MCF 10A (cell line): ENCODE data around the gene JMJD7. TPM values are rescaled to one million over a fixed set of nuclear protein-coding genes. Genes with fewer than 3 reads are reported as not detected.

Experiments
- BruUV-seq: library from RNA; stranded (reverse); fragments of 400-500 nt; replicated peaks from 2 replicates; lab custom pipeline; 2021; lab: Mats Ljungman, UMichigan
- CTCF ChIA-PET: fragments of 300-600 bp; sonication (Branson Sonifier 250); formaldehyde crosslinking; extraction: SDS; loops from one replicate; lab custom pipeline; 2021; ENCODE audit warnings: antibody characterized with exemption, inconsistent platforms; lab: Yijun Ruan, JAX
- POLR2A ChIA-PET: fragments of 300-600, 350-650 bp; sonication (Branson Sonifier 250); formaldehyde crosslinking; extraction: SDS; loops from one replicate; lab custom pipeline; 2020; ENCODE audit warnings: antibody characterized with exemption, inconsistent platforms; lab: Yijun Ruan, JAX
- DNase-seq: peaks from one replicate; pipeline ENCODE4 v3.0.0-alpha.2; 2018; ENCODE audit not compliant: unreplicated experiment
- H3K27ac Mint-ChIP-seq: one replicate; pipeline ENCODE4 v1.8.0; 2022; ENCODE audit warnings: mild to moderate bottlenecking, low read depth, mixed read lengths; ENCODE audit not compliant: unreplicated experiment
- H3K27me3 Mint-ChIP-seq: one replicate; pipeline ENCODE4 v1.8.0; 2022; ENCODE audit warnings: mixed read lengths; ENCODE audit not compliant: insufficient read depth, unreplicated experiment
- H3K36me3 Mint-ChIP-seq: one replicate; pipeline ENCODE4 v1.8.0; 2022; ENCODE audit warnings: mild to moderate bottlenecking, moderate library complexity, mixed read lengths; ENCODE audit not compliant: insufficient read depth, unreplicated experiment
- H3K4me1 Mint-ChIP-seq: one replicate; pipeline ENCODE4 v1.8.0; 2022; ENCODE audit warnings: mixed read lengths; ENCODE audit not compliant: insufficient read depth, unreplicated experiment
- H3K4me3 Mint-ChIP-seq: one replicate; pipeline ENCODE4 v1.8.0; 2022; ENCODE audit warnings: mild to moderate bottlenecking, moderate library complexity, mixed read lengths; ENCODE audit not compliant: unreplicated experiment
- H3K9me3 Mint-ChIP-seq: one replicate; pipeline ENCODE4 v1.8.0; 2022; ENCODE audit warnings: mixed read lengths; ENCODE audit not compliant: unreplicated experiment
- CTCF ChIP-seq: fragments of 200-600 bp; IDR thresholded peaks from one replicate; pipeline ENCODE4 v1.8.0; 2022; ENCODE audit warnings: antibody characterized with exemption, mild to moderate bottlenecking; ENCODE audit not compliant: unreplicated experiment
- intact Hi-C: fragments of 100-400 bp; cut with micrococcal nuclease; formaldehyde crosslinking; loops from 2 replicates; pipeline ENCODE4 v1.14.1; 2022
- total RNA-seq: library from RNA; stranded (reverse); gene quantifications from 2 replicates; pipeline ENCODE4 v1.2.3, GENCODE V29; 2022

The JMJD7 gene
- total RNA-seq, 1 experiment from 2014 or later, result 9.2 TPM

DNA sequence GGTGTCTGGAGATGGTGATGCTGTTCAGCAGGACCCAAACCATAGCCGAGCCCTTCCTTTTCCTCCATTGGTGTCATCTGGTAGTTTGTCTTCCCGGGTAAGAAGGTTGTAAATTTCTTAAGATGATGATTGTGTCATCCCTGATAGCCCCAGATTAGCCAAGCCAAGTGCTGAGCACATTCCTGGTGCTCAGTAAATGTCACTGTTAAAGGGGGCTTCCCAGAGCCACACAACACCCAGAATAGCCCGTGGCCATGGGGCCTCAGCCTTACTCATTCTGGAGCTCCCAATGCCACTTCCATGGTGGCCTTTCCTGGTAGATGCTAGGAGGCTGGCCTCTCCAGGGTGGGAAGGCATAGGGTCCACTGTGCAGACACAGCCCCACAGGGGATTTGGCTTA lies 6.2 kb downstream of the JMJD7 start:
- no peak overlapping the region for H3K4me3 Mint-ChIP-seq
- peaks cover 15% of the 10 kb centered on the region for H3K4me1 Mint-ChIP-seq
- DNase-seq, result no peak
- H3K27ac Mint-ChIP-seq, result no peak overlapping the region
- TF ChIP-seq CTCF, result no peak
- no peaks in the 10 kb centered on the region for H3K27me3 Mint-ChIP-seq
- ChIA-PET CTCF (interaction anchor here (0.6 to 3.9 kb wide), 3 partner anchors 61 to 929 kb away, joined by 3 to 11 read pairs (median 5); partner anchors contain the start of gene MAPKBP1), POLR2A (interaction anchor here (0.6 kb wide), 1 partner anchor 12 kb away, joined by 3 read pairs; no protein-coding TSS in a partner anchor)
- BruUV-seq, result no TSS peak
- no peaks in the 10 kb centered on the region for H3K9me3 Mint-ChIP-seq
- H3K36me3 Mint-ChIP-seq, result peaks cover 10% of the 10 kb centered on the region
- intact Hi-C loops, result no loop called here

DNA sequence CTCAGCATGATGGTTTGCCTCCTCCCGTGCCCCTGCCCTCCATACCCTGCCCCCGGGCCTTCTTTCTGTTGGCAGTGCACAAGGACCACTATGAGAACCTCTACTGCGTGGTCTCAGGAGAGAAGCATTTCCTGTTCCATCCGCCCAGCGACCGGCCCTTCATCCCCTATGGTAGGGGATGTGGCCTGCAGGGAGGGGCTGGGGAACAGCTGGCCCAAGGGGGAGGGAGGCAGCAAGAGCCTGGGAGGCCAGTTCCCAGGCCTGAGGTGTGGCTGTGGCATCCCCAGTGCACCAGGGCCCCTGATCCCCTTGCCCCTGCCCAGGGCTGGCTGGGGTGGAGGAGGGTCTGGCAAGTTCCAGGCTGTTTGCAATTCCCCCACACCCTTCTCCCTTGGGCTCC lies 8.2 kb downstream of the JMJD7 start:
- H3K4me3 Mint-ChIP-seq, result no peak overlapping the region
- TF ChIP-seq CTCF, result no peak
- no peaks in the 10 kb centered on the region for H3K27me3 Mint-ChIP-seq
- CTCF ChIA-PET, result interaction anchor here (0.9 kb wide), 1 partner anchor 63 kb away, joined by 3 read pairs; no protein-coding TSS in a partner anchor
- intact Hi-C loops, result no loop called here
- peaks cover 13% of the 10 kb centered on the region for H3K4me1 Mint-ChIP-seq
- DNase-seq, result no peak
- no peaks in the 10 kb centered on the region for H3K36me3 Mint-ChIP-seq
- no peak overlapping the region for H3K27ac Mint-ChIP-seq
- no TSS peak for BruUV-seq
- no peaks in the 10 kb centered on the region for H3K9me3 Mint-ChIP-seq
- POLR2A ChIA-PET, result no interaction called here

GRCh38 chr15:41836713-41837454 lies 9.0 kb downstream of the JMJD7 start:
- Mint-ChIP-seq H3K4me1 (peaks cover 13% of the 10 kb centered on the region), H3K4me3 (no peak overlapping the region), H3K9me3 (no peaks in the 10 kb centered on the region), H3K27ac (no peak overlapping the region), H3K27me3 (no peaks in the 10 kb centered on the region), H3K36me3 (no peaks in the 10 kb centered on the region)
- intact Hi-C loops, result no loop called here
- TSS peak; percentile 12 for BruUV-seq
- CTCF ChIA-PET, result interaction anchor here (0.9 kb wide), 1 partner anchor 64 kb away, joined by 3 read pairs; no protein-coding TSS in a partner anchor
- no peak for TF ChIP-seq CTCF
- POLR2A ChIA-PET, result interaction anchor here (2.3 kb wide), 1 partner anchor 8 kb away, joined by 11 read pairs; no protein-coding TSS in a partner anchor
- no peak for DNase-seq

- CTCF ChIA-PET, result interaction anchor here (0.6 to 1.2 kb wide), 3 partner anchors 13 to 66 kb away, joined by 3 to 4 read pairs (median 3); no protein-coding TSS in a partner anchor
- BruUV-seq, result no TSS peak
- no peak within 1 kb of the TSS for H3K4me3 Mint-ChIP-seq
- peaks cover 6% of the 10 kb centered on the region for H3K4me1 Mint-ChIP-seq
- H3K36me3 Mint-ChIP-seq, result peaks cover 6% of the 10 kb centered on the region
- no peaks in the 10 kb centered on the region for H3K27me3 Mint-ChIP-seq
- TF ChIP-seq CTCF, result no peak
- no peak within 1 kb of the TSS for H3K27ac Mint-ChIP-seq
- DNase-seq, result peak; percentile 66
- intact Hi-C loops, result no loop called here
- POLR2A ChIA-PET, result interaction anchor here (0.6 to 2.3 kb wide), 5 partner anchors 10 to 290 kb away, joined by 3 to 11 read pairs (median 4); partner anchors contain the start of gene MAPKBP1
- no peaks in the 10 kb centered on the region for H3K9me3 Mint-ChIP-seq
Observed at GRCh38 chr15:41838400-41838897, 10.6 kb downstream of the JMJD7 start, which contains the start of gene PLA2G4B. Gene PLA2G4B (plus strand): TSS chr15:41838847. CDS start chr15:41838914, 67 bp downstream.
